ENCODE data around the gene ZNF236.
A peak's percentile ranks its signal among the peaks of the same experiment; 100 is the strongest.
"Not testable (repeated sequence)": the region's sequence is repeated elsewhere in the genome, so short reads cannot be mapped to it uniquely, and the experiment has no call there.

Gene ZNF236

DNA sequence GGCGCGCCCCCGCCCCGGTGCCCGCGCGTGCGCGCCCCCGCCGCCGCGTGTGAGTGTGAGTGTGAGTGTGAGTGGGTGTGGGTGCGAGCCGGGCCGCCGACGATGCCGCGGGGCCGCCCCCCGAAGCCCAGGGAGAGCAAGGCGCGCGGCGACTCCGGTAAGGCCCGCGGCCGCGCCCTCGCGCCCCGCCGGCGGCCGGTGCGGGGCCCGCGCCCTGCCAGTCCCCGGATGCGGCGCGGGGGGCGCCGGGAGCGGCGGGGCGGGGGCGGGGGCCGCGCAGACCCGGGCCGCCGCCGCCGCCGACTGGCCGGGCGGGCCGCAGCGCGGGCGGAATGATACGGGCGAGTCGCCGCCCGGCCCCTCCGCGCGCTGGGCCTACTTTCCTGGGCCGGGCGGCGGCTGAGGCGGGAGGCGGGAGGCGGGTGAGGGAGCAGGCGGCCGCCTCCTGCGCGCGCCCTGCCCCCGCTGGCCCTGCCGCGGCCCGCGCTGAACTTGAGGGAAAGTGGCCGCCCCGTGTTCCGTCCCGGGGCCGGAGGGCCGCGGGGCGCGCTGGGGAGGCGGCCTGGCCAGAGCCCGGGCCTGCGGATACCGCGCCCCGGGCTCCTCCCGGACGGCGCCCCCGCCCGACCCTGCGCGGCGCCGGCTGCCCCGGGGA lies at the start of gene ZNF236:
Gene ZNF236, plus strand, starts transcription at position 52 of the 655 bp plus-strand sequence. Its CDS starts 51 bp downstream, at position 103.
- peak; percentile 88 for DNase-seq

DNA sequence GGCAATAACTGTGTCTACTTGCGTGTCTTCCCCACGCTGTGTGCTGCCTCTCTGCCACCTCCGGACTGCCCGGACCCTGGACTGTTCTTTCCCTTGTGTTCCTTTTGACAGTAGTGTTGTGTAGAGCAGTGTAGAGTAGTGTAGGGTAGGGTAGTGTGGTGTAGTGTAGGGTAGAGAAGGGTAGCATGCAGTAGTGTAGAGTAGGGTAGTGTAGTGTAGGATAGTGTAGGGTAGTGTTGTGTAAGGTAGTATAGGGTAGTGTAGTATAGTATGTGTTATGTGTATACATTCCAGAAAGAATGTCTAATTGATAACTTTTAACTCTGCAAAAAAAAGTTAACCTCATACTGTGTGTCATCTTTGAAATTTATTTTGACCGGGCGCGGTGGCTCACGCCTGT lies 49.7 kb upstream of the ZNF236 start:
- DNase-seq: no peak

DNA sequence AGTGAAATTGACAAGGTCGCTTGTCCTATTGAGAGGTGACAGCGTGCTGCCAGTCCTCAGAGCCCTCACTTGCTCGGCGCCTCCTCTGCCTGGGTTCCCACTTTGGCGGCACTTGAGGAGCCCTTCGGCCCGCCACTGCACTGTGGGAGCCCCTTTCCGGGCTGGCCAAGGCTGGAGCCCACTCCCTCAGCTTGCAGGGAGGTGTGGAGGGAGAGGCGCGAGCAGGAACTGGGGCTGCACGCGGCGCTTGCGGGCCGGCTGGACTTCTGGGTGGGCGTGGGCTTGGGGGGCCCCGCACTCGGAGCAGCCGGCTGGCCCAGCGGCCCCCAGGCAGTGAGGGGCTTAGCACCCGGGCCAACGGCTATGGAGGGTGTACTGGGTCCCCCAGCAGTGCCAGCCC lies 45.3 kb upstream of the ZNF236 start:
- not testable (repeated sequence) for DNase-seq

GRCh38 chr18:76783786-76784484 lies 38.4 kb upstream of the ZNF236 start:
- DNase-seq: no peak

GRCh38 chr18:76785872-76786271 lies 36.5 kb upstream of the ZNF236 start:
- no peak for DNase-seq

- DNase-seq: no peak
Measured at GRCh38 chr18:76788571-76789317, 33.6 kb upstream of the ZNF236 start.

- no peak for DNase-seq
Measured at GRCh38 chr18:76791106-76791505, 31.3 kb upstream of the ZNF236 start.

DNA sequence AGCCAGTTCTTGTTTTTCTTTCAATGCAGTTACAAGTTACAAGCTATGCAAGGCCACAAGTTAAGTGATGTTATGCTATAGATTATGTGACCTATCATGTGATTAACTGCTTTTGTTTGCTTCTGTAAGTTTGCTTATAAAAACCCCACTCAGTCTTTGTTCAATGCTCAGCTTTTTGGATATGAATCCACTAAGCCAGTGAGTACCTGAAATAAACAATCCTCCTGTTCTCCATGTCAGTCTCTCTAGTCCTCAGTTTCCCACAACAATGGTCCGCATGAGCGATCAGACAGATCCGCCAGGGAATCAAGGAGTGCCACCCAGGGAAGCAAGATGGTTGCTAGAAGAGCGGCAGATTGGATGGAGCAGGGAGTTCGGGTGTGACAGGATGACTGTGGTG lies 30.7 kb upstream of the ZNF236 start:
- no peak for DNase-seq

DNA sequence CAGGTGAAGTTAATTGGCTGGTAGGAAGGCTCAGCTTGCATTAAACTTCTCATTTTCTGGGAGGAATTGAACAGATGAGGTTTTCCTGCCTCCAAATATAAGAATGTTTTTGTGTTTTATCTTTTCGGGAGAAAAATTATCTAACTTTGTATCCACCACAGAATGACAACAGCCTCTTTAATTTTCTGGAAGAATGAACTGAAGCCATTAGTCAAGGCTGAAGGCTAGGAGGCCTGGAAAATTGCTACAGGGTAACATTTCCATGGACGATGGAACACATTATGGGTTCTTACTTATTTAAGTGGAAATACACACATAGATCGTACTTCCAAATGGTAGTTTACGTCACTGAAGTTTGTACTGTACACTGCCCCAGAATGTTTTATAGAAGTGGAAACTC lies 28.0 kb upstream of the ZNF236 start:
- DNase-seq: no peak

- DNase-seq: peak; percentile 73
Measured at GRCh38 chr18:76801567-76802505, 20.5 kb upstream of the ZNF236 start.

DNA sequence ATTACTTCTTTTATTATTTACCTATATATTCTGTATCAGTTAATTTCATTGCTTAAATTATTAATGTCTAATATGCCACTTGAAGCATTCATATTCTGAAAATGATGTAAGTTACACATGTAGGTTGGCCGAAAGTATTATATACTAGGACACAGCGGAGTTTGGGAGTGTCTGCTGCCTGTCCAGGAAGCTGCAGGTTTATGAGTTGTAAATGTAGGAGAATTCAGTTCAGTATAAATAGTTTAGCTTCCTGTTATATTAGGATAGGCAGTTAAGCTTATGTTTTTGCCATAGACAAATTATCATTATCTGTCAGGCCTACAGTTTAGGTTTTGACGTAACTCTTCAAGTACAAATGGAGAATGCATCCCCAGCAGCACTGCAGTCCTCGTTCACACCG lies 18.9 kb upstream of the ZNF236 start:
- no peak for DNase-seq

- peak; percentile 83 for DNase-seq
Measured at GRCh38 chr18:76803814-76804213, 18.5 kb upstream of the ZNF236 start.

DNA sequence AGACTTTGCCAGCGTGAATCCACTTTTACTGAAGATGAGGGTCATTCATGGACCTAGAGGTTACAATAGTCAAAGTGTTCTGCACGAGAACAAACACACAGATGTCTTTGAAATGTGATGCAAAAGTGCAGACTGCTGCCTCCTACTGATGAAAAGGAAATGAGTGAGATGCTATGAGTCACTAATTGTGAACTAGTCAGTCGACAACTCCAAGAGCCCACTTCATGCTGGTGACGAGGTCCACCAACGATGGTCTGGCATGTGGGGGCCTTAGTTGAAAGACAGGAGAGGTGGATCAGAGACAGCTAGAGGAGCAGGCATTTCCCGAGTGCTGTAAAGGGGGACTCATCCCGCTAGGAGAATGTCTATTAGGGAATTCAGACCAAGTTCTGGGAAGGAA lies 17.1 kb upstream of the ZNF236 start:
- DNase-seq: no peak

DNA sequence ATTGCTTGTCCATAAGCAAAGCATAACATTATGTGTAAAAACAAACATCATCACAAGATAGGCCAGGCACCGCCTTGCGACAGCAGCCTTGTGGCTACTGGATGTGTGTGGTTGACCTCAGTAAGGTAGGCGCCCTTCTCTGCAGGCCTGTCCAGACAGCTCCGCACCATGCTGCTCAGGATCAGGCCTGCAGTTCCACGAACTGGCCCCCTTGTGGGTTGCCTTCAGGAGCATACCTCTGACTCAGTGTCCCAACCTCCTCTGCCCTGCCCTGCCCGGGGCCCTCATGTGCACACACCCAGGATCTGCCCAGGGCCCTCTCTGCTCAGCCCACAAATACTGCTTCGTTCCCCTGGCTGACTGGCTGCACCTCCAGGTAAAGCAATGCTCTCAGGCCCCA lies 16.1 kb upstream of the ZNF236 start:
- DNase-seq: no peak

DNA sequence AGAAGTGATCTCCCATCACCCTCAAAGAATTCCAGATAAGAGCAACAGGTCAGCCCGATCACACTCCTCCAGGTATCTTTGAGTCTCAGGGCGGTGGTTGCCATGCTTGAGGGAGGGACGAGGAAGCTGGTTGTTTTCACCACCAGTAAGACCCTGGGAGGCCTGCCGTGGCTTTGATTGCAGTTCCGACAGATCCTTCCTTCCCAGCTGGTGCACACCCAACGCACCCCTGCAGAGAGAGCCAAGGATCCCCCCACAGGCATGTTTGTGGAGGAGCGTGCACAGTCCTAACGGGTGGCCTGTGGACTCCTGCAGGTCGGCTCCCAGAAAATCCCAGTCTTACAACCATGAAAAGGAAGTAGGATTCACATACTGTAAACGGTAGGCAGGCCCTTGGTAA lies 13.8 kb upstream of the ZNF236 start:
- no peak for DNase-seq

DNA sequence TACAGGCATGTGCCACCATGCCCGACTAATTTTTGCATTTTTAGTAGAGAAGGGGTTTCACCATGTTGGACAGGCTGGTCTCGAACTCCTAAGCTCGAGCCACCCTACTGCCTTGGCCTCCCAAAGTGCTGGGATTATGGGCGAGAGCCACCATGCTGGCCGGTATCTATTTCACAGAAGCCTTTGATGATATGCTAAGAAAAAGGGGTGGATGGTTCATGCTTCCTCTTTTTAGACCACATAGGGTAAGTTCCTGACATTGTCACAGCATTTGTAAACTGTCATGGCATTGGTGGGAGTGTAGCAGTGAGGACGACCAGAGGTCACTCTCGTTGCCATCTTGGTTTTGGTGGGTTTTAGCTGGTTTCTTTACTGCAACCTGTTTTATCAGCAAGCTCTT lies 10.8 kb upstream of the ZNF236 start:
- not testable (repeated sequence) for DNase-seq

DNA sequence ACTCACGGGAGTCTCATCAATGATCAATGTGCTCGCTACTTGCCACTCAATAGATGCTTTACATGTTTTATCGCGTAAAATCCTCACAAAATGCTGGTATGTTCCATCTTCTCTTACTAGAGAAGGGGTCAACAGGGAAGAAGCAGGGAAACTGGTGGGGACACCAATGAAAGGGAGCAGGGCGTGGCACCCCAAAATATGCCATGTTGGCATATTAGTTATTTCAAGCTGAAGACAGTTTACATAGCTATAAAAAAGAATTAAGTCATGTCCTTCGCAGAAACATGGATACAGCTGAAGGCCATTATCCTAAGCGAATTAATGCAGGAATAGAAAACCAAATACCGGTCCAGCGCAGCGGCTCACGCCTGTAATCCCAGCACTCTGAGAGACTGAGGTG lies 8.1 kb upstream of the ZNF236 start:
- no peak for DNase-seq

- DNase-seq: no peak
Measured at GRCh38 chr18:76816127-76816526, 6.2 kb upstream of the ZNF236 start.

DNA sequence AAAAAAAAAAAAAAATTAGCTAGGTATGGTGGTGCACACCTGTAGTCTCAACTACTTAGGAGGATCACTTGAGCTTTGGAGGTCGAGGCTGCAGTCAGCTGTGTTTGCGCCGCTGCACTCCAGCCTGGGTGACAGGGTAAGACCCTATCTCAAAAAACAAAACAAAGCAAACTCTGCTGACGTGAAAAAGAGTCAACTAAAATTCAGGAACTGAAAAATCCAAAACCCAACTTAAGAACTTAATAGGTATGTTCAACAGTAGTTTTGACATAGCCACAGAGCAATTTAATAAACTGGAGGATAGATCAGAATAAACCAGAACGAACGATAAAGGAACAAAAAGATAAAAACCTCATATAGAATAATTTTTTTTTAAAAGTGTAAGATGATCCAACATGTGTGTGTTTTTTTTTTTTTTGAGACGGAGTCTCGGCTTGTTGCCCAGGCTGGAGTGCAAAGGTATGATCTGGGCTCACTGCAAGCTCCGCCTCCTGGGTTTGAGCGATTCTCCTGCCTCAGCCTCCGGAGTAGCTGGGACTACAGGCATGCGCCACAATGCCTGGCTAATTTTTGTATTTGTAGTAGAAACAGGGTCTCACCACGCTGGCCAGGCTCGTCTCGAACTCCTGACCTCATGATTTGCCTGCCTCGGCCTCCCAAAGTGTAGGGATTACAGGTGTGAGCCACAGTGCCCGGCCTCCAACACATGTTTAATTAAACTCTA lies 4.3 kb upstream of the ZNF236 start:
- no peak for DNase-seq

GRCh38 chr18:76819411-76820136 lies 2.8 kb upstream of the ZNF236 start:
- no peak for DNase-seq

GRCh38 chr18:76821356-76821874 lies 942 bp upstream of the ZNF236 start:
- peak; percentile 60 for DNase-seq

Data from NCI-H146 (cell line).